GM13976 (cell line): ENCODE data around the gene CPAMD8.
"Not testable (repeated sequence)": the region's sequence is repeated elsewhere in the genome, so short reads cannot be mapped to it uniquely, and the experiment has no call there.

ENCODE experiments used
- DNase-seq: peaks from one replicate; pipeline ENCODE4 v3.0.0; 2012; ENCODE audit warnings: low spot score
- CTCF ChIP-seq: IDR thresholded peaks from 2 replicates; pipeline ENCODE4 v1.5.1; 2012; ENCODE audit warnings: borderline replicate concordance, mild to moderate bottlenecking; ENCODE audit not compliant: insufficient read depth; ENCODE audit errors: extremely low read depth, missing control alignments, control extremely low read depth
- in situ Hi-C: fragments of 300-500 bp; cut with MboI; formaldehyde crosslinking; loops from one replicate; pipeline ENCODE4 v1.12.0; 2022; ENCODE audit warnings: low sequenced_read_pairs, mixed read lengths, inconsistent platforms; ENCODE audit not compliant: unreplicated experiment

Gene CPAMD8

GRCh38 chr19:16998635-16999194, 27.9 kb downstream of the CPAMD8 start:
- TF ChIP-seq CTCF, result no peak
- DNase-seq, result no peak
- in situ Hi-C loops, result no loop called here

- in situ Hi-C loops, DNase-seq: not testable (repeated sequence)
Measured at GRCh38 chr19:16996838-16997490, 29.6 kb downstream of the CPAMD8 start.

GRCh38 chr19:16988661-16989060, 37.9 kb downstream of the CPAMD8 start:
- DNase-seq, result no peak
- TF ChIP-seq CTCF, result no peak
- in situ Hi-C loops, result no loop called here

- in situ Hi-C loops, result no loop called here
Measured at GRCh38 chr19:16985403-16985802, 41.2 kb downstream of the CPAMD8 start.

GRCh38 chr19:16982586-16982985, 44.0 kb downstream of the CPAMD8 start:
- DNase-seq, in situ Hi-C loops: not testable (repeated sequence)

More at GRCh38 chr19:16985403-16985802, 41.2 kb downstream of the CPAMD8 start:
- DNase-seq, result no peak
- TF ChIP-seq CTCF, result no peak

- no peak for TF ChIP-seq CTCF
- DNase-seq, result no peak
- in situ Hi-C loops, result no loop called here
Measured at GRCh38 chr19:16978839-16979802, 47.5 kb downstream of the CPAMD8 start.

- in situ Hi-C loops, result no loop called here
- no peak for DNase-seq
- no peak for TF ChIP-seq CTCF
Measured at GRCh38 chr19:16978156-16978555, 48.5 kb downstream of the CPAMD8 start.
